Measurements from ENCODE around the gene ZBTB20.
A peak's percentile ranks its signal among the peaks of the same experiment; 100 is the strongest.

ZBTB20 gene

DNA sequence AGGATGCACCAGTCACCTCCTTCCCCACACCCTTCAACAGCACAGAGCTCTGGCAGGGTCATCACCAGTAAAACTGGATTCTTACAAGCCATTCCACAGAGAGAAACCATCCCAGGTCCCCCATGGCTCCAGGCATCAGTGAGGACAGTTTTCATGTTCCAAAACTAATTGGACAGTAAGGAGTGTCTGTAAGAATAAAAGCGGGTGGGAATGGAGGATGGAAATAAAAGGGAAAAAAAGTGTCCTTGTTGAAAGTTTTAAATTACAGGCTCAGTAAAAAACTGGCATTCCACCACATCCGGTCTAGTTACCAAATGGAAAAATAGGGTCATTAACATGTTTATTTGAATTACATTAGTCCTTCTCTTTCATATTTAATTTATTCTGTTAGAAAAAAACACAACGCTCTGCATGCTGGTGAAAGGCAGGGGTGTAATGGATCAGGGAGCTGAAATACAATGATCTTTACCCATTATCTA lies 735.9 kb downstream of the ZBTB20 start:
- no peak for DNase-seq (ENCODE audit: low read depth)

GRCh38 chr3:114408736-114409670 lies 738.1 kb downstream of the ZBTB20 start:
- no peak for DNase-seq (ENCODE audit: low read depth)

GRCh38 chr3:114406922-114407321 lies 740.2 kb downstream of the ZBTB20 start:
- no peak for DNase-seq (ENCODE audit: low read depth)

DNA sequence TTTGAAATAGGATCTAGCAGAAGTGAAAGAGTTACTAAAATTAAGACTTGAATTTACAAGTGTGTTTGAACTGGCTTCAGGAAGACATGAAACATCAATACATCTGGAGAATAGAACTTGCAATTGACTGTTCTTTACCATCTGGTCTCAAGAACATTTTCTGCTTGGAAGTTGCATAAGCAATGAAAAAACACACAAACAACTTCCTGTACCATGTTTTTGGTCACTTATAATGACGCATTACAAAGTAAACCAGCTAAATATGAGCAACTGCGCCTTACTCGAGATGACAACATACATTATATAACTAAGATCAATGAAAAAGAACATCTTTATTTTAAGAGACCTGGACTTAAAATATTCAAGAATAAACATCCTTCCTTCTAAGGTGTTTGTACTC lies 740.8 kb downstream of the ZBTB20 start:
- no peak for DNase-seq (ENCODE audit: low read depth)

- DNase-seq (ENCODE audit: low read depth): no peak
These were observed 741.7 kb downstream of the ZBTB20 start for GRCh38 chr3:114405202-114405990.

GRCh38 chr3:114404590-114404989 lies 742.5 kb downstream of the ZBTB20 start:
- DNase-seq (ENCODE audit: low read depth): no peak

DNA sequence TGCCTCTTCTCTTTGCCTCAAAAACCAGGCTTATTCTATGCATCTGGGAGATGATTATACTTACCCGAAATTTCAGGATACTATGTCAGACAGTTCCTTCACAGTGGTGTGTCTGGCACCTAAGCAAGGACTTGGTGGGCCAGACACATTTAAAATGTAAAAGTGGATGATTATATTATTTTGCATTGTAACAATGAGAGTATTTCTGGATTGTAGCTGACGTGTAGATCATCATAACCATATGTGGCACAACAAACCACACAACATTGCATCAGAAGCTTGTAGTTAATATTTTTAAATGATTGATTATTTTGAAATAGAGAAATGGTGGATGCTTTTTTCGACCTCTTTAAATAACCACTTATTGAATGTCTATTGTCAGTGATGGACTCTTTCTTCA lies 744.2 kb downstream of the ZBTB20 start:
- DNase-seq (ENCODE audit: low read depth): no peak

DNA sequence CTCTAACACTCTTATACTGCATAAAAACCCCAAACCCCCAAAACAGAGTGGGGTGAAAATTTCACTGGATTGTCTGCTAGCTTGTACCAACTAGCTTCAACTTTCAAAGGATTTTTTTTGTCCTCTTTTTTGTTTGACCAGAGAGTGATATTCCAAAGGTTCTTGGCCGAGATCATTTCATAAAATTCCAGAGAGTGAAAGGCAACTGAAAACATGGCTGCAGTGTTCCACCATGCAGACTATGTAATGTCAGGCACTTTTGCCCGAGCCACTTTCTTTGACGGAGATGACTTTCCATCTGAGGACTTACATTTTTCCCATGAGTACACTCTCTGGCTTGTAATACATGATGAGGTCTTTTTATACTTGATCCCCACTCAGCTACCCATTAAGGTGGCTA lies 745.7 kb downstream of the ZBTB20 start:
- no peak for DNase-seq (ENCODE audit: low read depth)

DNA sequence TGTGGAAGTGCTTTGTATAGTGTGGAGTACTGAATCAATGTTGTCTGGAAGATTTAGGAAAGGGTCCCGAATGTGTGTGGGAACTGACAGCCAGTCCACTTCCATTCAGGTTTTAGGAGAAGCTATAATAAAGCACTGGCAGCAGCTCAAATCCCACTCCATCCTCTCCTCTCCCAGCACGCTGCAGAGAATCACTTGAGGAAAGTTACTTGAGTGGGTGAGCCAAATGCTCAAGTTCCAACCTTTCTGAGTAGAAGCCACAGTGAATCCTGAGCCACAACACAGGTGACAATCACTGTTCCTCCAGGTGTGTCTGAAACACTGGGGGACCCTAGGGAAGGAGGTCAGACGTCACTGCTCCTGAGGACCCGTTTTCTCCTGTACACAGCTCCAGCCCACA lies 746.7 kb downstream of the ZBTB20 start:
- DNase-seq (ENCODE audit: low read depth): no peak

- no peak for DNase-seq (ENCODE audit: low read depth)
These were observed 752.5 kb downstream of the ZBTB20 start for GRCh38 chr3:114394551-114394950.

GRCh38 chr3:114393367-114394072 lies 753.6 kb downstream of the ZBTB20 start:
- DNase-seq (ENCODE audit: low read depth): no peak

- no peak for DNase-seq (ENCODE audit: low read depth)
These were observed 754.3 kb downstream of the ZBTB20 start for GRCh38 chr3:114392831-114393230.

GRCh38 chr3:114389156-114389555 lies 757.9 kb downstream of the ZBTB20 start:
- no peak for DNase-seq (ENCODE audit: low read depth)

DNA sequence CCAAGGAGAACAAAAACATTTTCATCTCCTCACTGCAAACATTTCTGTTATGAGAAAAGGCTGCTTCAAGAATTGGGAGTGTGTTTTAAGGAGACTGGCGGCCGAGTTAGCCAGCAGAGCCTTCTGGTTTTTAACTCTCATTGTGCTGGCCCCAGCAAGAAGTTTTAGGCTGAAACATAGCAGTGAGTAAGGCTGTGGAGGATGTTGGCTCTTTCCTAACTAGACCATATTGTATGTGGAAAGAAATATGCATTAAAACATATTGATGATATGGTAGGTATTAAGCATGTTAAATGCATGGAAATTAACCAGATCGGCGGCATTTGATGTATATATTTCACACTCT lies 762.6 kb downstream of the ZBTB20 start:
- DNase-seq (ENCODE audit: low read depth): no peak

GRCh38 chr3:114383875-114384557 lies 763.1 kb downstream of the ZBTB20 start:
- peak; percentile 42 for DNase-seq (ENCODE audit: low read depth)

DNA sequence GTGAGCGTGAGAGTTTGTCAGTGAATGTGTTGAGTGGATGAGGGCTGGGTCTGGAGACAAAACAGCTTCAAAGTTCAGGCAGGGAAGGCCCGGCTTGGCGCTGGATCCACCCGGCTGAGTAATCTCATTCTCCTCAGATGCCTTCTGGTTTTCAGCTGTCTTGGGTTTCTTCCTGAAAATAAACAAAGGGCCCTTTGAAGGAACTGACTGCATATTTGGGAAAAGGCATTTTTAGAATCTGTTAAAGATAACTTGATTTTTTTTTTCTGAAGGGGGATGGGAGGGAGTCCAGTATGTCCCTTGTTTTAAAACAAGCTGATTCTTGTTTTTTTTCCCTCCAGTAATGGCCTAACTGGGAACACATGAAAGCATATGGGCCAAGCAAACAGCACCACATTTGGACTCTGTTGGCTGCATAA lies 766.8 kb downstream of the ZBTB20 start:
- DNase-seq (ENCODE audit: low read depth): no peak

- DNase-seq (ENCODE audit: low read depth): no peak
These were observed 767.8 kb downstream of the ZBTB20 start for GRCh38 chr3:114379266-114379665.

DNA sequence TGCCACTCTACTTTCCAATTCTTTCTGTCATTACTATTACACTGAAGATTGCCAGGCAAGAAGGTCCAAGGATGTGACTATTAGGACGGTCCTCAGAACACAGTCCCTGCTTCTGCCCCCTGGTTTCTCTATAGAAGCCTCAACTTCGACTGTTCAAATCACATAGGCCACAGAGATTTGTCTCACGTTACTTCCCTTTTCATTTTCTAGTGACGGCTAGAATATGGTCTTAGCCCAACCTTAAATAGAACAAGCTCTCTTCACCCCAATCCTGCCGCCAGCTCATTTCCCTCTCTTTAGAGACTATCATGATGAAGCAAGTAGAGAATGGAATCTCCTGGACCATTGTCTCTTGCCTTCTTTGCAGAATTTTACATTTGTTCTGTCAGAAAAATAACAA lies 768.3 kb downstream of the ZBTB20 start:
- no peak for DNase-seq (ENCODE audit: low read depth)

DNA sequence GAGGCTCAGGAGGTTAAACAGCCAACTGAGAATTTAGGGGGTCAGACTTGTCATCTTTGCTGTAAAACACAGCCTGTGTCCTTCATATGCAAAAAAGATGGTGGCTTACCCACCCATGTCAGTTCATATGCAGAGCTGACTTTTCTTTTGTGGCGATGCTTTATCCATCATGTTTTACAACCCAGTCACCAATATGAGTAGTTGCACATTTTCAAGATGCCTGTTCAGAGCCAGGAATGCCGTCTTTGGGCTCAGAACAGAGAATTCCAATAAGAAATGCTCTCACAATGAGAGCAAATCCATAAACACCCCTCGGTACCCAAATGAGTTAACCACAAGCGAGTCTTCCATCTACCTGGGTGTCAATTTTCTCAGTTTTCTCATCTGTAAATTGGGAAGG lies 769.7 kb downstream of the ZBTB20 start:
- DNase-seq (ENCODE audit: low read depth): no peak

DNA sequence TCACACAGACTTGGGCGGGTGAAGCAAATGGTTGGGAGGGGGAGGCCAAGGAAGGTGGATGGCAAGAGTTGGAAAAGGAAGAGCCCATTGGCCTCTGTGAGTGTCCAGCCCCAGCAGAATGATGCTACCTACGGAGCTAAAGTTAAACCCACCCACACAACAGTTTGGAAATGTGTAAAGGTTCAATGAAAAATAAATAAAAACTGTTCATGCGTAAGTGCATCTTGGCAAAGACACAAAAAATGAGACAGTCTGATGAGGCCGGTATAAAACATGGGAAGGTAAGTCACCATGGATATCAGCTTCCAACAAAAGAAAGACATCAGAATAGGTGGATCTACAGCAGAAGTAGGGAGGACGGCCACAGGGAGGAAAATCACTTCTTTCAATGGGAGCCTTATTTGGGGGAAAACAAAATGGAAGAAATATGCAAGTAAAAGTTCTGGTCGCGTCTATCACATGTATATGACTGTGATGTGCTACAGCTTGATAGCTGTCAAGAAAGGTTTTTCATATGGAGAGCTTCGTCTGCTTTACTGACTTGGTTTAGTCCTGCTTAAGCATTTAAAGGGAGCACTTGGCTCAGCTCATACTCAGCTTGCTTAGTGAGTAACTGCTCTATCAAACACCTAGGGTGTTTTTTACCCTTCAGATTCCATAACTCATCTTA lies 770.4 kb downstream of the ZBTB20 start:
- no peak for DNase-seq (ENCODE audit: low read depth)
